Measurements from ENCODE around the gene SWI5.

Gene SWI5

DNA sequence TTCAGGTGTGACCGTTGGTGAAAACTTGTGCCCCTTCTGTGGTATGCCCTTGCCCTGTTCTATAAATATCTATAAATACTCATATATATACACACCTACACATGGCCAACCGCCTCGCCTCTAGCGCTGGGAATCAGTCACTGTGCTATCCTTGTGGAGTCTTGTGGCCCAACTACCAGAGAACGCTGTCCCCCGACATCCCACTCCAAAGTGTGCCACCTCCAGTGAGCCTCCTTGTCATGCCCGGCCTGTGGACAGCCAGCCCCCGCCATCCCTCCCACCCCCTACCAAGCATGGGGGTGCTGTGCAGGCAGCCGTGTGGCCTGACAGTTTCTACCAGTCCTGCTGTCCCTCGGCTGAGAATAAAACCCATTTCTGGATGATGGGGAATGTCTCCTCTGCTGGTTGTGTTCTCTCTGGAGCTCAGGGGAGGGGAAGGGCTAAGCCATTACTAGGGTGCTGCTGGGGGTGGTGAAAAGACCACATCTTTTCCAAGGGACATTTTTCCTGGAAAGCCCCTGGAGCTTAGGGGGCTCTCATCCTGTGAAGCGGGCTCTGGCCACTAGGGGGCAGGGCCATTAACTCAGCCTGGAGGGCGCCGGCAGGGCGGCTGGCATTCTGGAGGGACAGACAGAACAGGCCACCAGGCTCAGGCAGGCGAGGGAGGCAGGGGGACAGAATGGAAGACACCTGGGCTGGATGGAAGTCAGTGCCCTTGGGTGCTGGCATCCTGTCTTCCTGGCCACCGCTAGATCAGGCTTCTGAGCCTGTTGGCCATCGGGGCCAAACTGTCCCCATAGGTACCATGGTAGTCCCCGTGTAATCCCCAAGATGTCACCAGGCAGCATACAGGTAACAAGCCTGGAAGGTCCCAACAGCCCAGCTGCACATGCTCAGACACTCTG lies 21.0 kb upstream of the SWI5 start:
- POLR2A ChIA-PET (ENCODE audit: low non-redundant PET) = no interaction called here
- peak; percentile 76 for DNase-seq (ENCODE audit: low spot score)
- CTCF ChIA-PET = interaction anchor here (0.6 to 3.6 kb wide), 12 partner anchors 8 to 1626 kb away, joined by 3 to 18 read pairs (median 4); no protein-coding TSS in a partner anchor
- H3K27ac ChIP-seq = peak overlapping the region; percentile 54
- TF ChIP-seq, protein P1, sequence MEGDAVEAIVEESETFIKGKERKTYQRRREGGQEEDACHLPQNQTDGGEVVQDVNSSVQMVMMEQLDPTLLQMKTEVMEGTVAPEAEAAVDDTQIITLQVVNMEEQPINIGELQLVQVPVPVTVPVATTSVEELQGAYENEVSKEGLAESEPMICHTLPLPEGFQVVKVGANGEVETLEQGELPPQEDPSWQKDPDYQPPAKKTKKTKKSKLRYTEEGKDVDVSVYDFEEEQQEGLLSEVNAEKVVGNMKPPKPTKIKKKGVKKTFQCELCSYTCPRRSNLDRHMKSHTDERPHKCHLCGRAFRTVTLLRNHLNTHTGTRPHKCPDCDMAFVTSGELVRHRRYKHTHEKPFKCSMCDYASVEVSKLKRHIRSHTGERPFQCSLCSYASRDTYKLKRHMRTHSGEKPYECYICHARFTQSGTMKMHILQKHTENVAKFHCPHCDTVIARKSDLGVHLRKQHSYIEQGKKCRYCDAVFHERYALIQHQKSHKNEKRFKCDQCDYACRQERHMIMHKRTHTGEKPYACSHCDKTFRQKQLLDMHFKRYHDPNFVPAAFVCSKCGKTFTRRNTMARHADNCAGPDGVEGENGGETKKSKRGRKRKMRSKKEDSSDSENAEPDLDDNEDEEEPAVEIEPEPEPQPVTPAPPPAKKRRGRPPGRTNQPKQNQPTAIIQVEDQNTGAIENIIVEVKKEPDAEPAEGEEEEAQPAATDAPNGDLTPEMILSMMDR (conservative IDR thresholded peaks at IDR 0.05; ENCODE audit: low read depth) = peak; percentile 98

- no peak for DNase-seq (ENCODE audit: low spot score)
- ChIA-PET POLR2A (ENCODE audit: low non-redundant PET) (no interaction called here), CTCF (interaction anchor here (0.6 kb wide), 1 partner anchor 100 kb away, joined by 3 read pairs; no protein-coding TSS in a partner anchor)
- TF ChIP-seq, protein P1 (conservative IDR thresholded peaks at IDR 0.05; ENCODE audit: low read depth) = no peak
- peak overlapping the region; percentile 29 for H3K27ac ChIP-seq
Measured at GRCh38 chr9:128257086-128257825, 18.8 kb upstream of the SWI5 start.

DNA sequence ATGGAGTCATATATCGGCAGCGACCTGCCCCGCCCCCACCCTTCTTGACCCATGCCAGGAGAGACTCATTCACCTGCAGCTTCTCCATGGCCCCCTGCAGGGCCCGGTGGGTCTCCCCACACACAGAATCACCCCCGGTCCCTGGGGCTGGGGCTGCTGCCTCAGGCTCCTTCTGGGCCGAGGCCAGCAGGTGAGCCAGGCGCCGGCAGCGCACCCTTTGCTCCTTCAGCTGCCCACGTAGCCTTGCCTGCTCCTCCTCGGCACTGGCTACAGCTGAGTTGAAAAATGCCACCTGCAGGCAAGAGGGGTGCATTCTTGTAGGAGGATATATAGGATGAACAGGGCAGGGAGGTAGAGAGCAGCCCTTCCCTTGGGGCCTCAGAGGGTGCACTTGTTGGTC lies 18.2 kb upstream of the SWI5 start:
- ChIA-PET POLR2A (ENCODE audit: low non-redundant PET) (no interaction called here), CTCF (no interaction called here)
- TF ChIP-seq, protein P1 (conservative IDR thresholded peaks at IDR 0.05; ENCODE audit: low read depth) = no peak
- peak overlapping the region; percentile 29; the same call in 1 of the 2 replicates for H3K27ac ChIP-seq
- no peak for DNase-seq (ENCODE audit: low spot score)

DNA sequence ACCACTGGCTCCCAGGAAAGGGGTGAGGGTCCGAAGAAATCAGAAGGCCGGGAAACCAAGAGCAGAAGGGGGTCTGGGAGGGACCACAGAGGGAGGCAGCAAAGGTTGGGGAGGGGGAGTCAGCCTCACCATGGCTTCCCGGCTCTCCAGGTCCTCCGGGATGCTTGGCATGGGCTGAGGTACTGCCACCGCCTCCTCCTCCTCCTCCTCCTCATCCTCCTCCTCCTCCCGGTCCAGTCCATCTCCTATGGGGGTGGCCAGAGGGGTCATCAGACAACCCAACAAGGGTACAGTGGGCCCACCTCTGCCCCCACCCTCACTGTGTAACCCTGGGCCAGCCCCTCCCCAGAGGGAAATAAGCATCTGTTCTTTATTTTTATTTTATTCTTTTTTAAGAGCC lies 17.8 kb upstream of the SWI5 start:
- POLR2A ChIA-PET (ENCODE audit: low non-redundant PET) = no interaction called here
- no peak for DNase-seq (ENCODE audit: low spot score)
- TF ChIP-seq, protein P1 (conservative IDR thresholded peaks at IDR 0.05; ENCODE audit: low read depth) = no peak
- CTCF ChIA-PET = interaction anchor here (0.9 kb wide), 1 partner anchor 52 kb away, joined by 4 read pairs; no protein-coding TSS in a partner anchor
- H3K27ac ChIP-seq = peak overlapping the region; percentile 29

DNA sequence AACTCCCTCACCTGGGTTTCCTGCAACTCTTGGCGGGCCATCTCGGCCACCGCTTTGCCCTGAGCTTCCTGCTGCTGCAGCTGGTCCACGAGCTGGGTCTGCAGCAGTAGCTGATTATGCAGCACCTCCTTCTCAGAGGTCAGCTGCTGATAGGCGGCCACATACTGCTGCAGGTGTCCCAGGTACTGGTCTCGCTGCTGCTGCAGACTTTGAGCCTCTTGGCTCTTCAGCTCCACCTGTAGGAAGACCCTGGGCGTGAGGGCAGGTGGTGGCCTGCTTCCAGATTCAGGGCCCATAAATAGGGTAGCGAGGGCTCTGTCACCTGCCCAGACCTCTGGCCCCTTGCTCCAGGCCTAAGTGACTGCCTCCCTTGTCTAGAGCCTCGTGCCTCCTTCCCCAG lies 16.9 kb upstream of the SWI5 start:
- POLR2A ChIA-PET (ENCODE audit: low non-redundant PET) = no interaction called here
- CTCF ChIA-PET = interaction anchor here (0.6 to 0.9 kb wide), 2 partner anchors 10 to 52 kb away, joined by 3 to 4 read pairs; no protein-coding TSS in a partner anchor
- no peak for DNase-seq (ENCODE audit: low spot score)
- H3K27ac ChIP-seq = peak overlapping the region; percentile 8
- TF ChIP-seq, protein P1 (conservative IDR thresholded peaks at IDR 0.05; ENCODE audit: low read depth) = no peak

DNA sequence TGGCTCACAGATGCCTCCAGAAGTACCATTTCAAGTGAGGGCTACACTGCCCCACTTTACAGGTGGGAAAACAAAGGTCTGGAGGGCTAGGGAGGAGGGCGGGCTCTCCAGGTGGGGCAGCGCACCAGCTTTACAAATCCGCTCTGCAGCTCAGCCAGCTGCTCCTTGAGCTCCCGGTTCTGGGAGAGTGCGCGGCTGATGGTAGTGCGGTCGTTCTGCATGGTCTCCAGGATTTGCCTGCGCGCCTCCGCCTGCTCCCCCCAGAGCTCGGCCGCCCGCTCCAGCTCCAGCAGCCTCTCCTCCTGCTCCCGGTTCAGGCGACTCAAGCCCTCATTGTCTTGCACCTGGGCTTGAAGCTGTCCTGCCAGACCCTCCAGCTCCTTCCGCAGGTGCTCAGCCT lies 15.7 kb upstream of the SWI5 start:
- ChIA-PET CTCF (no interaction called here), POLR2A (ENCODE audit: low non-redundant PET) (interaction anchor here (0.6 to 1.1 kb wide), 2 partner anchors 16 to 40 kb away, joined by 3 read pairs; partner anchors contain the start of genes GOLGA2 and SWI5)
- TF ChIP-seq, protein P1 (conservative IDR thresholded peaks at IDR 0.05; ENCODE audit: low read depth) = no peak
- DNase-seq (ENCODE audit: low spot score) = no peak
- H3K27ac ChIP-seq = 0 out of 2 replicates have a peak overlapping the region, but pooled peaks have one; percentile 1
